Neural progenitor cell (in vitro differentiated cells): ENCODE measurements around the gene EYS. TPM values are rescaled to one million over a fixed set of nuclear protein-coding genes. Genes with fewer than 3 reads are reported as not detected.
"Not testable (repeated sequence)": the region's sequence is repeated elsewhere in the genome, so short reads cannot be mapped to it uniquely, and the experiment has no call there.

ENCODE experiments used
- DNase-seq: peaks from one replicate; pipeline ENCODE4 v3.0.0-alpha.2; 2016; ENCODE audit warnings: low spot score
- H2AFZ ChIP-seq: fragments of 200-600 bp; sonication (generic); replicated peaks from 2 replicates; pipeline ENCODE4 v1.6.1; 2016; ENCODE audit warnings: antibody characterized with exemption
- H3F3A ChIP-seq: fragments of 200-600 bp; sonication (generic); 2 replicates; pipeline ENCODE4 v1.6.1; 2016; ENCODE audit warnings: antibody characterized with exemption, low read depth
- H3K27ac ChIP-seq: fragments of 200-600 bp; sonication (generic); 2 replicates; pipeline ENCODE4 v1.5.1; 2016; ENCODE audit warnings: mild to moderate bottlenecking
- H3K27me3 ChIP-seq: fragments of 200-600 bp; sonication (generic); 2 replicates; pipeline ENCODE4 v1.6.1; 2016; ENCODE audit warnings: mild to moderate bottlenecking, moderate library complexity
- H3K36me3 ChIP-seq: fragments of 200-600 bp; sonication (generic); 2 replicates; pipeline ENCODE4 v1.5.1; 2016
- H3K4me1 ChIP-seq: fragments of 200-600 bp; sonication (generic); 2 replicates; pipeline ENCODE4 v1.6.1; 2016; ENCODE audit warnings: mixed run types
- H3K4me2 ChIP-seq: fragments of 200-600 bp; sonication (generic); 2 replicates; pipeline ENCODE4 v1.6.1; 2016
- H3K4me3 ChIP-seq: fragments of 200-600 bp; sonication (generic); 2 replicates; pipeline ENCODE4 v1.5.1; 2016
- H3K79me2 ChIP-seq: fragments of 200-600 bp; sonication (generic); 2 replicates; pipeline ENCODE4 v1.6.1; 2016; ENCODE audit warnings: low read depth
- H3K9ac ChIP-seq: fragments of 200-600 bp; sonication (generic); 2 replicates; pipeline ENCODE4 v1.6.1; 2016
- H3K9me3 ChIP-seq: fragments of 200-600 bp; sonication (generic); 2 replicates; pipeline ENCODE4 v1.5.1; 2016; ENCODE audit warnings: low read depth
- H4K20me1 ChIP-seq: fragments of 200-600 bp; sonication (generic); 2 replicates; pipeline ENCODE4 v1.6.1; 2016; ENCODE audit warnings: low read depth
- H3K27ac Mint-ChIP-seq: 3 replicates; pipeline ENCODE4 v1.8.0; 2021; ENCODE audit warnings: mixed read lengths
- H3K27me3 Mint-ChIP-seq: 2 replicates; pipeline ENCODE4 v1.8.0; 2022; ENCODE audit warnings: low read depth, mild to moderate bottlenecking, inconsistent platforms, moderate library complexity, mixed read lengths; ENCODE audit not compliant: insufficient read depth
- H3K36me3 Mint-ChIP-seq: 3 replicates; pipeline ENCODE4 v1.8.0; 2021; ENCODE audit warnings: mixed read lengths
- H3K4me1 Mint-ChIP-seq: 3 replicates; pipeline ENCODE4 v1.8.0; 2021; ENCODE audit warnings: mixed read lengths
- H3K4me3 Mint-ChIP-seq: 3 replicates; pipeline ENCODE4 v1.8.0; 2021; ENCODE audit warnings: mild to moderate bottlenecking, moderate library complexity, mixed read lengths
- H3K9me3 Mint-ChIP-seq: 3 replicates; pipeline ENCODE4 v1.8.0; 2020; ENCODE audit warnings: mixed read lengths
- CTCF ChIP-seq: fragments of 200-600 bp; sonication (generic); IDR thresholded peaks from 2 replicates; pipeline ENCODE4 v1.5.1; 2017; ENCODE audit warnings: antibody characterized with exemption, mild to moderate bottlenecking
- EZH2 ChIP-seq: fragments of 200-600 bp; sonication (generic); IDR thresholded peaks from 2 replicates; pipeline ENCODE4 v1.6.1; 2017; ENCODE audit warnings: antibody characterized with exemption, mild to moderate bottlenecking, moderate library complexity
- EZH2phosphoT487 ChIP-seq: fragments of 200-600 bp; sonication (generic); IDR thresholded peaks from 2 replicates; pipeline ENCODE4 v1.6.1; 2017; ENCODE audit warnings: antibody characterized with exemption
- total RNA-seq: library from RNA; depleted of rRNA; stranded (reverse); fragments of >200 nt; gene quantifications from 2 replicates; pipeline ENCODE4 v1.2.3, GENCODE V29; 2015; ENCODE audit warnings: low replicate concordance

The EYS gene
- total RNA-seq, 1 donor from 2014 or later, result not detected

GRCh38 chr6:65501045-65501444, 206.0 kb downstream of the EYS start:
- Histone ChIP-seq H2AFZ (no peak overlapping the region), H3K27ac (no peak overlapping the region), H3K9me3 (no peaks in the 10 kb centered on the region), H3K79me2 (no peaks in the 10 kb centered on the region), H3K36me3 (no peaks in the 10 kb centered on the region), H4K20me1 (no peaks in the 10 kb centered on the region), H3K9ac (no peak overlapping the region), H3K4me3 (no peak overlapping the region), H3K27me3 (no peaks in the 10 kb centered on the region), H3F3A (no peaks in the 10 kb centered on the region), H3K4me1 (no peaks in the 10 kb centered on the region), H3K4me2 (no peak overlapping the region)
- Mint-ChIP-seq H3K27ac (no peak overlapping the region), H3K4me1 (no peaks in the 10 kb centered on the region), H3K36me3 (no peaks in the 10 kb centered on the region), H3K4me3 (no peak overlapping the region), H3K9me3 (no peaks in the 10 kb centered on the region), H3K27me3 (no peaks in the 10 kb centered on the region)
- no peak for DNase-seq
- TF ChIP-seq CTCF (no peak), EZH2 (no peak), EZH2phosphoT487 (no peak)

GRCh38 chr6:65483652-65484051, 223.4 kb downstream of the EYS start:
- H3K27me3 ChIP-seq, H3K4me3 ChIP-seq, H3K9me3 Mint-ChIP-seq, H3K4me2 ChIP-seq, H3K4me1 Mint-ChIP-seq, H3K36me3 ChIP-seq, H3K4me3 Mint-ChIP-seq, H3K27me3 Mint-ChIP-seq, H3K9ac ChIP-seq, DNase-seq, H3K27ac Mint-ChIP-seq, H3K79me2 ChIP-seq, H3K27ac ChIP-seq, H4K20me1 ChIP-seq, H3F3A ChIP-seq, H3K9me3 ChIP-seq, H3K4me1 ChIP-seq, H3K36me3 Mint-ChIP-seq, H2AFZ ChIP-seq: not testable (repeated sequence)

- no peaks in the 10 kb centered on the region for H3K27me3 Mint-ChIP-seq
- Histone ChIP-seq H3K4me1 (no peaks in the 10 kb centered on the region), H3K9me3 (no peaks in the 10 kb centered on the region), H3K79me2 (no peaks in the 10 kb centered on the region), H3F3A (no peaks in the 10 kb centered on the region), H3K36me3 (no peaks in the 10 kb centered on the region), H3K9ac (no peak overlapping the region), H3K27me3 (no peaks in the 10 kb centered on the region), H3K27ac (no peak overlapping the region), H3K4me2 (no peak overlapping the region), H4K20me1 (no peaks in the 10 kb centered on the region), H3K4me3 (no peak overlapping the region), H2AFZ (peak overlapping the region; percentile 23)
- no peak overlapping the region for H3K4me3 Mint-ChIP-seq
- no peaks in the 10 kb centered on the region for H3K4me1 Mint-ChIP-seq
- no peaks in the 10 kb centered on the region for H3K9me3 Mint-ChIP-seq
- TF ChIP-seq EZH2phosphoT487 (no peak), EZH2 (no peak), CTCF (no peak)
- DNase-seq, result no peak
- H3K27ac Mint-ChIP-seq, result no peak overlapping the region
- H3K36me3 Mint-ChIP-seq, result no peaks in the 10 kb centered on the region
These were observed 237.4 kb downstream of the EYS start for GRCh38 chr6:65469650-65470049.

GRCh38 chr6:65468307-65468706, 238.7 kb downstream of the EYS start:
- H3K4me2 ChIP-seq, result no peak overlapping the region
- H3K27me3 Mint-ChIP-seq, result no peaks in the 10 kb centered on the region
- no peaks in the 10 kb centered on the region for H3K79me2 ChIP-seq
- H3K27ac ChIP-seq, result no peak overlapping the region
- DNase-seq, result no peak
- H3K4me3 Mint-ChIP-seq, result no peak overlapping the region
- no peaks in the 10 kb centered on the region for H3K9me3 Mint-ChIP-seq
- H3K4me3 ChIP-seq, result no peak overlapping the region
- H3F3A ChIP-seq, result no peaks in the 10 kb centered on the region
- TF ChIP-seq CTCF (no peak), EZH2phosphoT487 (no peak), EZH2 (no peak)
- H3K4me1 ChIP-seq, result no peaks in the 10 kb centered on the region
- H3K4me1 Mint-ChIP-seq, result no peaks in the 10 kb centered on the region
- H3K27me3 ChIP-seq, result no peaks in the 10 kb centered on the region
- no peaks in the 10 kb centered on the region for H3K36me3 ChIP-seq
- H3K9ac ChIP-seq, result no peak overlapping the region
- H2AFZ ChIP-seq, result no peak overlapping the region
- H3K36me3 Mint-ChIP-seq, result no peaks in the 10 kb centered on the region
- H4K20me1 ChIP-seq, result no peaks in the 10 kb centered on the region
- H3K9me3 ChIP-seq, result no peaks in the 10 kb centered on the region
- no peak overlapping the region for H3K27ac Mint-ChIP-seq
